GM21367 (cell line): ENCODE measurements around the gene CLCF1.

Experiments
- ATAC-seq: cut with Tn5 transposase; IDR thresholded peaks from one replicate; pipeline ENCODE4 v1.9.1; 2021; ENCODE audit not compliant: unreplicated experiment

CLCF1 gene

GRCh38 chr11:67376063-67376820, 2.8 kb upstream of the CLCF1 start:
- no peak for ATAC-seq

GRCh38 chr11:67375320-67376055, 2.1 kb upstream of the CLCF1 start:
- no peak for ATAC-seq

DNA sequence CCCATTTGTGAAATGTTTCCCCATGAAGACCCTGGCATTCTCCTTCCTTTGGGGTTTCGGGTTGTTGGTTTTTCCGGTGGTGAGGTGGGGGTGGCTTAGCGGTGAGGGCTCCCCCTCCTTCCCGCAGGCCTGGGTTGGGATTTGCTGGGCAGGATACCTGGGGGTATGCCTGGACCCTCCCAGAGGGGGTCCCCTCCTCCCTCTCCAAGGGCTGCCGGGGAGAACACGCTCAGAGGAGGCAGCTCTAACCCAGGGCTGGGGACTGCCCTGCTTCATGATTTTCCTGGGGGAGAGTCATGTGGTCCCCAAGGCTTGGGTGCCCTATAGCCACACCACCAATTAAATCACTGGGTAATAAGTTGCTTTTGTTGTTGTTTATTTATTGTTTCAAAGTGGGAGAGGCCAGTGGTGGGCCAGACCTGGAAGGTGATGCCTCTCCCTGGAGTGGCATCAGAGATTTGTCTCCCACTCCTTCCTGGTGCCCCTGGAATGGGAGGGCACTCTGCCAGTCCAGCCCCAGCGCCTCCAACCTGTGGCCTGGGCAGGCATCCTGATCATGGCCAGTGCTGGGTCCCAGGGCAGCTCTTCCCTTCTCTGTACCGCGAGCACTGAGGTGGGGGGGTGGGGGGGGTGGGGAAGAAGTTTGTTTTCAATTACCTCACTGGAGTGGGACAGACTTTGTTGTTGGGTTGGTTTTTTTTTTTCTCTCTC, 1.3 kb upstream of the CLCF1 start:
- no peak for ATAC-seq

DNA sequence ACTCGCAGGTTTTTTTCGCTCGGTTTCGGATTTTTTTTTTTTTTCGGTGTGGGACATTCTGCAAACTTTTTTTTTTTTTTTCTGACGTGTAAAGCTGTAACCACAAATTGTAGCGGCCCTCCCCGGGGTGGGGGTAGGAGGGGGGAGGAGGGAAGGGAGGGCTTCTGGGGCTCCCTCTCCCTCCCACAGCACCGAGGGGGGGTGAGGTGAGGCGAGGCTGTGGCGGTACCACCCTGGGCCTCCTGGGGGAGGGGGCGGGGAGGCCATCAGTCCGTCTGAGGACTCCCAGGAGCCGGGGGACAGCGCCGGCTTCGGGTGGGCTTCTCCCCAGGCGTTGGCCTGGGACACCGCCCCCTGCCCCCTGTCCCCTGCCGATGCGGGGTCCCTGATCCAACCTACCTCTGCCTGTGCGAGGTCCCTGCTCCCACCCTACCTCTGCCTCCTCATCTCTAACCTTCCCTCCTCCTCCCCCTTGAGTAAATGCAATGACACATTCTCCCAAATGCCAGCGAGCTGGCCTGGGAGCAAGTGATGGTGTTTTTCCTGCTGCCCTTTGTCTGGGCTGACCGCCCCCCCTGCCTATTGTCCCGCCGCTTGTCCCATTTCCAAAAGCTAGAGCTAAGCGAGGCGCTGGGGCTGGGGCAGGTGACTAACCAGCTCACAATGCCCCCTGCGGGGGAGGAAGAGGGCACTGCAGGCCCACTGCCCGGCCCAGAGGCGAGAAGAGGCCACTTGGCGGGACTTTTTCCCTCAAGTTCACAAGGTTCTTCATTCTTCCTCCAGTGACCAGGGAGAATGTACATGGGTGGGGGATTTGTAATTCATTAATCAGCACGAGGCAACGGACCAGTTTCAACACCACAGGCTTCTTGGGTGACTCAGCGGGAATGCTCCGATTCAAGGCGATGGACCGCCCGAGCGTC, 511 bp upstream of the CLCF1 start:
- ATAC-seq = no peak

GRCh38 chr11:67372321-67372992, 941 bp downstream of the CLCF1 start:
- ATAC-seq = no peak

- ATAC-seq = no peak
Measured at GRCh38 chr11:67371911-67372320, 1.5 kb downstream of the CLCF1 start.

- no peak for ATAC-seq
Measured at GRCh38 chr11:67371189-67371910, 2.0 kb downstream of the CLCF1 start.

GRCh38 chr11:67370351-67371076, 2.9 kb downstream of the CLCF1 start:
- ATAC-seq = no peak

- ATAC-seq = no peak
Measured at GRCh38 chr11:67369801-67370284, 3.6 kb downstream of the CLCF1 start.

DNA sequence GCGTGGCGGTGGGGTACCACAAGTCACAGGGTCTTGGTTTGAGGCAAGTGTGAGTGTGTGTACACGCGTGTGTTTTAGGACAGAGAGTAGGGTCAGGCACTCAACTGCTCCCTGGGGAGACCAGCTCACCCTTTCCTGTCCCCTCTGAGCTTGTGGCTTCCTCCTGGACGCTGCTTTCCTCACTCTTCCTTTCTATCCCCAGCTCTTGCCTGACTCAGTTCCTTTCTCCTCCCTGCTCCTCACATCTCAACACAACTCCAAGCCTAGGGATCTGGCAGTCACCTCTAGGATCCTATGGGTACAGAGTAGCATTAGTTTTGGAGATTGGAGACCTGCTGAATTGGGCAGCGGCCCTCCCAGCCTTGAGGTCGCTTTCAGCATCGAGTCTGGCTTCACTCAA, 4.1 kb downstream of the CLCF1 start:
- ATAC-seq = no peak

GRCh38 chr11:67368621-67369020, 4.8 kb downstream of the CLCF1 start:
- ATAC-seq = no peak

- no peak for ATAC-seq
Measured at GRCh38 chr11:67367761-67368227, 5.6 kb downstream of the CLCF1 start.

- no peak for ATAC-seq
Measured at GRCh38 chr11:67366961-67367760, 6.2 kb downstream of the CLCF1 start.

DNA sequence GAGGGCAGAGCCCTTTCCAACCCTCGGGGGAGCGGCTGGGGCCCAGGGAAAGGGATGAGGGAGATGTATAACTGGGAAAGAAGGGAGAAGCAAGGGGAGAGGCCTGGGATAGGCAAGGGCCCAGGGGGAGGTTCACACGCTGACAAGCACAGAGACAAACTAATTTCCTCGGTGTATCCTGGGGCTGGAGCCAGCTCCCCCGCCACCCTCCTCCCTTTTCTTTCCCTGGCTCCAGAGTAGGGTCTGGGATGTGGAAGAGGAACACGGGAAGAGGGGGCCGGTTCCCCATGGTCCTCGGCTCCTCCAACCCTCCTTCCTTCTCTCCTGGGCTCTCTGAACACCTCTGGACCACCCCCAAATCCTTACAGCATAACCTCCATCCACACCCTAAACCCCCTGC, 6.9 kb downstream of the CLCF1 start:
- ATAC-seq = no peak

GRCh38 chr11:67365736-67366444, 7.5 kb downstream of the CLCF1 start:
- ATAC-seq = no peak

DNA sequence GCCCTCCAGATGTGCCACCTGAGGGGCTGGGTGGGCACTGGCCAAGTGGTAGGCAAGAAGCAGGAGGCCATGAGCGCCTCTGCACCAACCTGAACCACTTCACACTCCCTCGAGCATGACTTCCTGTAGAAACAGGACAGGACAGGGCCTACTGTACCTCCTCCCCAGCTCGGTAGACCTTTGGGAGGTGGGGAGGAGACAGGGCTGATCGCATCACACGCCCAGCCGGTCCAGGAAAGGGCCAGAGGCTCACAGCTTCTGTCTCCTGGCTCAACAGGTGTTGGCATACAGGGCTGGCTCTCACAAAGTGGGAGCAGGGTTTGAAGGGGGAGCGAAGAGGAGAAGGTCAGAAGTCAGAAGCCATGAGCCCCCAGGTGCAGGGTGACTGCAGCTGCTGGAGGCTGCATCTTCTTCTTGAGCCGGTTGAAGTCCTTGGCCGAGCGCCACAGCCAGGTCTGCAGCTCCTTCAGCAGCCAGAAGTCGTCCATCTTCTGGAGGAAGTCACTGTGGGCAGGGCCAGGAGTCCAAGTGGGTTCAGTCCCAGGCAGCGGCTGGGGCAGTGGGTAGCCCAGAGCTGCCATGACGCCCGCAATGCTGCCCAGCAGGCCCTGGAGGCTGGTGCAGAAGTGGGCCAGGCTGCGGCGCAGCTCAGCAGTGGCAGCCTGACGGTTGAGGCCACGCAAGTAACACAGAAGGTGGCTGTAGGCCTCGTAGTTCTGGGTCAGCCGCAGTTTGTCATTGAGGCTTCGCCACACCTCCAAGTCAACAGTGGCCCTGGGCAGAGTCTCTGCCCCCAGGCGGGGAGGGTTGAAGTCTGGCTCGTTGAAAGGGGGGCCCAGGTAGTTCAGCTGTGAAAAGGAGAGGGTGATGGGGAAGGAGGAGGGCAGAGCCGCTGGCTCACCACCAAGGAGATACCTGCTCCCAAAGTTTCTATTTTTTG, 8.3 kb downstream of the CLCF1 start:
- no peak for ATAC-seq
